Prostate gland (tissue), 2 donors: ENCODE results near the gene CHCHD10.

Experiments
- POLR2A ChIP-seq: fragments of 450-650 bp; IDR thresholded peaks from one replicate; pipeline ENCODE4 v1.6.1; 2016; ENCODE audit warnings: antibody characterized with exemption, mild to moderate bottlenecking
- TF ChIP-seq, protein P1 (sequence below), 4 experiments: fragments of 200-600 bp in 2 of 4; fragments of 450-650 bp in 2 of 4; sonication (generic) in 2 of 4; IDR thresholded peaks; 1 replicate in 3 of 4; 2 replicates in 1 of 4; pipeline ENCODE4 v1.5.1; 2016 to 2019; ENCODE audit warnings: antibody characterized with exemption in 4 of 4, mild to moderate bottlenecking in 2 of 4, moderate library complexity in 2 of 4

GRCh38 chr22:23762842-23763578, 4.8 kb downstream of the CHCHD10 start, which contains the start of gene C22orf15:
- TF ChIP-seq, protein P1, sequence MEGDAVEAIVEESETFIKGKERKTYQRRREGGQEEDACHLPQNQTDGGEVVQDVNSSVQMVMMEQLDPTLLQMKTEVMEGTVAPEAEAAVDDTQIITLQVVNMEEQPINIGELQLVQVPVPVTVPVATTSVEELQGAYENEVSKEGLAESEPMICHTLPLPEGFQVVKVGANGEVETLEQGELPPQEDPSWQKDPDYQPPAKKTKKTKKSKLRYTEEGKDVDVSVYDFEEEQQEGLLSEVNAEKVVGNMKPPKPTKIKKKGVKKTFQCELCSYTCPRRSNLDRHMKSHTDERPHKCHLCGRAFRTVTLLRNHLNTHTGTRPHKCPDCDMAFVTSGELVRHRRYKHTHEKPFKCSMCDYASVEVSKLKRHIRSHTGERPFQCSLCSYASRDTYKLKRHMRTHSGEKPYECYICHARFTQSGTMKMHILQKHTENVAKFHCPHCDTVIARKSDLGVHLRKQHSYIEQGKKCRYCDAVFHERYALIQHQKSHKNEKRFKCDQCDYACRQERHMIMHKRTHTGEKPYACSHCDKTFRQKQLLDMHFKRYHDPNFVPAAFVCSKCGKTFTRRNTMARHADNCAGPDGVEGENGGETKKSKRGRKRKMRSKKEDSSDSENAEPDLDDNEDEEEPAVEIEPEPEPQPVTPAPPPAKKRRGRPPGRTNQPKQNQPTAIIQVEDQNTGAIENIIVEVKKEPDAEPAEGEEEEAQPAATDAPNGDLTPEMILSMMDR (IDR thresholded peaks at IDR 0.05) = no peak
- no peak for TF ChIP-seq POLR2A
